Psoas muscle (tissue), 8 donors: ENCODE data around the gene KCNMB1. TPM values are rescaled to one million over a fixed set of nuclear protein-coding genes. Genes with fewer than 3 reads are reported as not detected.

Experiments
- ATAC-seq, 4 donors: fragments of 200-7000 bp; cut with Tn5 transposase; one replicate each; pipeline ENCODE4 v1.9.1; 2020; ENCODE audit warnings: moderate library complexity in 3 of 4, mild to moderate bottlenecking in 2 of 4
- DNase-seq, 2 donors: peaks; one replicate each; pipeline ENCODE4 v3.0.0-alpha.2; 2020
- H3K27ac ChIP-seq: fragments of 200-600 bp; one replicate; pipeline ENCODE4 v1.8.0; 2022
- H3K27me3 ChIP-seq, 3 donors: fragments of 200-600 bp in 1 of 3; one replicate each; pipeline versions ENCODE4 v1.6.1 to v1.8.0; 2013 to 2022; ENCODE audit warnings: low read length in 2 of 3, mild to moderate bottlenecking in 2 of 3, moderate library complexity in 1 of 3; ENCODE audit not compliant: insufficient read depth in 3 of 3
- H3K36me3 ChIP-seq, 2 donors: fragments of 200-600 bp in 1 of 2; one replicate each; pipeline versions ENCODE4 v1.6.1 to v1.8.0; 2013 to 2022; ENCODE audit warnings: low read depth in 1 of 2, mild to moderate bottlenecking in 1 of 2, moderate library complexity in 1 of 2; ENCODE audit not compliant: insufficient read depth in 1 of 2
- H3K4me1 ChIP-seq: fragments of 200-600 bp; one replicate; pipeline ENCODE4 v1.8.0; 2022
- H3K4me3 ChIP-seq: fragments of 200-600 bp; one replicate; pipeline ENCODE4 v1.8.0; 2022; ENCODE audit warnings: mild to moderate bottlenecking
- H3K9me3 ChIP-seq: fragments of 200-600 bp; one replicate; pipeline ENCODE4 v1.8.0; 2022
- CTCF ChIP-seq: fragments of 200-600 bp; IDR thresholded peaks from one replicate; pipeline ENCODE4 v1.8.0; 2022; ENCODE audit warnings: antibody characterized with exemption
- WGBS, 3 donors: extraction: QIAGEN DNeasy Blood & Tissue Kit; methylation state at CpG; one replicate each; pipeline versions ENCODE4 v1.1.6 to v1.1.7; 2013; 5-methylcytosine and 5-hydroxymethylcytosine counted together
- intact Hi-C, 2 donors: fragments of 100-400 bp; cut with DNase I; formaldehyde crosslinking; loops; one replicate each; pipeline versions ENCODE4 v1.11.0 to v1.14.2; 2022
- polyA plus RNA-seq, 3 donors: library from polyadenylated mRNA; stranded (reverse); fragments of 200-250 nt; gene quantifications; one replicate each; pipeline ENCODE4 v1.2.3, GENCODE V29; 2013
- total RNA-seq, 4 donors: library from RNA; stranded (reverse); fragmentation: NEBNext Ultra II Directional in 2 of 4; extraction: Animal tissue kit (Norgen Biotek cat#: 25700) in 2 of 4; gene quantifications; one replicate each; pipeline versions ENCODE4 v1.2.1 to v1.2.4, GENCODE V29; 2021 to 2023
- donor health status: healthy with polysubstance abuse.
- donor health status: DM: no; HTN: no; CAD: no; lungs with moderate emphysema.
- donor health status: Bipolar disorder and iron deficiency.
- donor health status: healthy.
- donor health status: DM: yes; HTN: yes; CAD: no.
- donor health status: DM: no; HTN: no; CAD: no.
- donor health status: DM: no; HTN: no; CAD: no.
- donor health status: DM: yes; HTN: yes; CAD: no.

The KCNMB1 gene
- total and polyA plus RNA-seq, 7 donors: 0.12 to 0.42 (median 0.25) TPM

GRCh38 chr5:170404398-170404797 is 15.2 kb upstream of the KCNMB1 start:
- no peak overlapping the region for H3K27ac ChIP-seq
- DNase-seq (no peak), ATAC-seq (no peak)
- TF ChIP-seq CTCF: no peak
- H3K27me3 ChIP-seq: peaks cover 0 to 4% (median 0%) of the 10 kb centered on the region in 3 donors
- intact Hi-C loops: no loop called here
- WGBS, 3 donors: 52 to 75% (median 74%) methylated on average over 2 of the region's 2 CpGs
- no peaks in the 10 kb centered on the region for H3K9me3 ChIP-seq
- no peak overlapping the region for H3K4me3 ChIP-seq
- no peaks in the 10 kb centered on the region for H3K36me3 ChIP-seq
- no peaks in the 10 kb centered on the region for H3K4me1 ChIP-seq

- no peak for ATAC-seq
- no peaks in the 10 kb centered on the region for H3K9me3 ChIP-seq
- intact Hi-C loops: no loop called here
Measured at GRCh38 chr5:170403675-170404074, 14.5 kb upstream of the KCNMB1 start.

GRCh38 chr5:170402508-170402907 is 13.3 kb upstream of the KCNMB1 start:
- no peak for TF ChIP-seq CTCF
- Histone ChIP-seq H3K9me3 (no peaks in the 10 kb centered on the region), H3K36me3 (no peaks in the 10 kb centered on the region), H3K27me3 (no peaks in the 10 kb centered on the region), H3K4me3 (no peak overlapping the region), H3K27ac (no peak overlapping the region), H3K4me1 (no peaks in the 10 kb centered on the region)
- ATAC-seq (no peak), DNase-seq (no peak)
- intact Hi-C loops: no loop called here
- 92 to 100% (median 95%) methylated on average over 2 of the region's 2 CpGs for WGBS, 3 donors

More at GRCh38 chr5:170403675-170404074, 14.5 kb upstream of the KCNMB1 start:
- no peak for DNase-seq
- 80 to 86% (median 84%) methylated on average over 4 of the region's 4 CpGs for WGBS, 3 donors
- no peak overlapping the region for H3K27ac ChIP-seq
- H3K4me3 ChIP-seq: no peak overlapping the region
- no peaks in the 10 kb centered on the region for H3K4me1 ChIP-seq
- no peak for TF ChIP-seq CTCF
- H3K36me3 ChIP-seq: no peaks in the 10 kb centered on the region
- no peaks in the 10 kb centered on the region for H3K27me3 ChIP-seq

GRCh38 chr5:170397059-170397458 is 7.9 kb upstream of the KCNMB1 start:
- no peaks in the 10 kb centered on the region for H3K9me3 ChIP-seq
- intact Hi-C loops: no loop called here
- WGBS, 3 donors: 60 to 80% (median 76%) methylated on average over 2 of the region's 2 CpGs

More at GRCh38 chr5:170397059-170397458, 7.9 kb upstream of the KCNMB1 start:
- no peaks in the 10 kb centered on the region for H3K4me1 ChIP-seq
- H3K27ac ChIP-seq: no peak overlapping the region
- no peak for TF ChIP-seq CTCF
- H3K4me3 ChIP-seq: no peak overlapping the region
- no peak for DNase-seq
- peaks cover 0 to 3% (median 0%) of the 10 kb centered on the region in 3 donors for H3K27me3 ChIP-seq
- no peaks in the 10 kb centered on the region for H3K36me3 ChIP-seq
- ATAC-seq: no peak
